SU-DHL-6 (cell line): ENCODE measurements around the gene PTPN21.

Experiments used
- H2AFZ ChIP-seq: fragments of 200-600 bp; sonication (generic); 2 replicates; pipeline ENCODE4 v1.6.1; 2014; ENCODE audit warnings: low read depth, mild to moderate bottlenecking, moderate library complexity, mixed read lengths, antibody characterized with exemption, low read length; ENCODE audit not compliant: severe bottlenecking
- H3F3A ChIP-seq: fragments of 200-600 bp; shearing (Covaris generic); 2 replicates; pipeline ENCODE4 v1.6.0; 2016; ENCODE audit warnings: antibody characterized with exemption, mild to moderate bottlenecking; ENCODE audit not compliant: insufficient read depth
- H3K27ac ChIP-seq: fragments of 200-600 bp; sonication (generic); 2 replicates; pipeline ENCODE4 v1.5.1; 2016; ENCODE audit warnings: low read depth, mild to moderate bottlenecking, low read length, moderate library complexity, mixed read lengths
- H3K27me3 ChIP-seq: fragments of 200-600 bp; sonication (generic), shearing (Covaris generic); 2 replicates; pipeline ENCODE4 v1.6.0; 2014; ENCODE audit warnings: mild to moderate bottlenecking, low read length
- H3K36me3 ChIP-seq: fragments of 200-600 bp; sonication (generic); 2 replicates; pipeline ENCODE4 v1.6.1; 2014; ENCODE audit warnings: mild to moderate bottlenecking, low read length, mixed read lengths
- H3K4me2 ChIP-seq: fragments of 300-600, 200-600 bp; shearing (Covaris generic), sonication (generic); 2 replicates; pipeline ENCODE4 v1.6.0; 2014; ENCODE audit warnings: low read length, low read depth, mild to moderate bottlenecking; ENCODE audit not compliant: poor library complexity, severe bottlenecking
- H3K4me3 ChIP-seq: fragments of 200-600 bp; sonication (generic); 2 replicates; pipeline ENCODE4 v1.5.1; 2014; ENCODE audit warnings: antibody characterized with exemption, low read length, mild to moderate bottlenecking, mixed read lengths; ENCODE audit not compliant: insufficient read depth, poor library complexity, severe bottlenecking
- H3K79me2 ChIP-seq: fragments of 200-600 bp; sonication (generic); 2 replicates; pipeline ENCODE4 v1.6.1; 2014; ENCODE audit warnings: mild to moderate bottlenecking, low read length, moderate library complexity; ENCODE audit not compliant: insufficient read depth
- H3K9ac ChIP-seq: fragments of 200-600 bp; sonication (generic); 2 replicates; pipeline ENCODE4 v1.7.0; 2014; ENCODE audit warnings: mild to moderate bottlenecking, low read length
- H3K9me2 ChIP-seq: fragments of 200-600 bp; sonication (generic); replicated peaks from 2 replicates; pipeline ENCODE4 v1.6.1; 2014; ENCODE audit warnings: low read length; ENCODE audit not compliant: insufficient read depth
- H3K9me3 ChIP-seq: fragments of 200-600 bp; sonication (generic); 2 replicates; pipeline ENCODE4 v1.6.1; 2014; ENCODE audit warnings: low read length, mixed read lengths; ENCODE audit not compliant: insufficient read depth
- H4K20me1 ChIP-seq: fragments of 200-600 bp; sonication (generic); 2 replicates; pipeline ENCODE4 v1.6.1; 2014; ENCODE audit warnings: low read depth, mild to moderate bottlenecking, antibody characterized with exemption, low read length, moderate library complexity, mixed read lengths
- EZH2phosphoT487 ChIP-seq: fragments of 200-600 bp; sonication (generic), shearing (Covaris generic); conservative IDR thresholded peaks from 2 replicates; pipeline ENCODE4 v1.6.1; 2018; ENCODE audit warnings: mild to moderate bottlenecking, antibody characterized with exemption, low read length, moderate library complexity, mixed read lengths
- TF ChIP-seq, protein P1 (sequence below): fragments of 200-600 bp; sonication (generic); IDR thresholded peaks from one replicate; pipeline ENCODE4 v1.5.1; 2017; ENCODE audit warnings: antibody characterized with exemption, mild to moderate bottlenecking, low read length, moderate library complexity; ENCODE audit not compliant: insufficient read depth, poor library complexity, severe bottlenecking

The PTPN21 gene

DNA sequence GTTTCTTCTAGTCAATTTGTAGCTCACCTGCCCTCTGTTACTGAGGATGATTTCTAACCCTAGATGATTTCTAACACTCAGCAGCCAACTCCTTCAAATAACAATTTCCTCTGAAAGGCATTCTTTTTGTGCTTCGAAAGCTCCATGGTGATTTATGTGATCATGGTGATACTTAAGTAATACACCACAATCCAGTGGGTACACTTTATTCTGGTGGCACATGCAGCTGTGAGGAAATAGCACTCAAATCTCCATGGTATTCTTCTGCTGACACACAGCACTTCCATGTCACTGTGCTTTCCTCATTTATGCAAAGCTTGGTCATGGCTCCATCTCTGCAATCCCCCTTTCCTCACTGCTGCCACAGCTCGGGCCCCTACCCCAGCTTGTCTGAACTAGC, 73.7 kb downstream of the PTPN21 start:
- H4K20me1 ChIP-seq = no peaks in the 10 kb centered on the region

DNA sequence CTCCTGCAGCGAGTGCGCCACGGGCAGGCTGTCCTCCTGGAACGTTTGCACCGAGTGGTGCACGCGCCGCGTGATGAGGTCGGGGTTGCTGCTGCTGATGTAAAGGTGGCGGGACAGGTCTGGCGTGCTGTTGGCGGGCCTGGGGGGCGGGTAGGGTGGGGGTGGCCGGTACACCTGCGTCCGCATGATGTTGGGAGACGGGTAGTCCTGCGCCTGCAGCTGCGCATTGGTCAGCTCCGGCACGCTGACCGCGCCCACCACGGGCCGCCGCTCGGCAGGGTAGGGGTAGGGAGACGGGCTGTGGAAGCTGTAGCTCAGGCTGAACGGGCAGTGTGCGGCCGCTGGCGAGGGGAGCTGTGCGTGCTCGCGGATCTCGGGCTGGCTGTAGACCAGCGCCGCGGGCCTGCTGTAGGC, 75.2 kb downstream of the PTPN21 start:
- Histone ChIP-seq H3K9me2 (no peaks in the 10 kb centered on the region), H3K36me3 (no peaks in the 10 kb centered on the region), H3K4me3 (no peak overlapping the region), H2AFZ (no peak overlapping the region), H3K27ac (no peak overlapping the region), H3K27me3 (no peaks in the 10 kb centered on the region), H4K20me1 (no peaks in the 10 kb centered on the region), H3K9me3 (no peaks in the 10 kb centered on the region), H3K79me2 (no peaks in the 10 kb centered on the region), H3F3A (no peaks in the 10 kb centered on the region), H3K4me2 (no peak overlapping the region), H3K9ac (no peak overlapping the region)
- TF ChIP-seq EZH2phosphoT487 = no peak
- TF ChIP-seq, protein P1, sequence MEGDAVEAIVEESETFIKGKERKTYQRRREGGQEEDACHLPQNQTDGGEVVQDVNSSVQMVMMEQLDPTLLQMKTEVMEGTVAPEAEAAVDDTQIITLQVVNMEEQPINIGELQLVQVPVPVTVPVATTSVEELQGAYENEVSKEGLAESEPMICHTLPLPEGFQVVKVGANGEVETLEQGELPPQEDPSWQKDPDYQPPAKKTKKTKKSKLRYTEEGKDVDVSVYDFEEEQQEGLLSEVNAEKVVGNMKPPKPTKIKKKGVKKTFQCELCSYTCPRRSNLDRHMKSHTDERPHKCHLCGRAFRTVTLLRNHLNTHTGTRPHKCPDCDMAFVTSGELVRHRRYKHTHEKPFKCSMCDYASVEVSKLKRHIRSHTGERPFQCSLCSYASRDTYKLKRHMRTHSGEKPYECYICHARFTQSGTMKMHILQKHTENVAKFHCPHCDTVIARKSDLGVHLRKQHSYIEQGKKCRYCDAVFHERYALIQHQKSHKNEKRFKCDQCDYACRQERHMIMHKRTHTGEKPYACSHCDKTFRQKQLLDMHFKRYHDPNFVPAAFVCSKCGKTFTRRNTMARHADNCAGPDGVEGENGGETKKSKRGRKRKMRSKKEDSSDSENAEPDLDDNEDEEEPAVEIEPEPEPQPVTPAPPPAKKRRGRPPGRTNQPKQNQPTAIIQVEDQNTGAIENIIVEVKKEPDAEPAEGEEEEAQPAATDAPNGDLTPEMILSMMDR = no peak

More for the DNA sequence above, 73.7 kb downstream of the PTPN21 start:
- Histone ChIP-seq H2AFZ (no peak overlapping the region), H3K9me2 (no peaks in the 10 kb centered on the region), H3K9ac (no peak overlapping the region), H3K79me2 (no peaks in the 10 kb centered on the region), H3K4me2 (no peak overlapping the region), H3K27me3 (no peaks in the 10 kb centered on the region), H3K27ac (no peak overlapping the region), H3K9me3 (no peaks in the 10 kb centered on the region), H3K36me3 (no peaks in the 10 kb centered on the region), H3K4me3 (no peak overlapping the region), H3F3A (no peaks in the 10 kb centered on the region)
- no peak for TF ChIP-seq EZH2phosphoT487
- TF ChIP-seq, protein P1 = no peak

DNA sequence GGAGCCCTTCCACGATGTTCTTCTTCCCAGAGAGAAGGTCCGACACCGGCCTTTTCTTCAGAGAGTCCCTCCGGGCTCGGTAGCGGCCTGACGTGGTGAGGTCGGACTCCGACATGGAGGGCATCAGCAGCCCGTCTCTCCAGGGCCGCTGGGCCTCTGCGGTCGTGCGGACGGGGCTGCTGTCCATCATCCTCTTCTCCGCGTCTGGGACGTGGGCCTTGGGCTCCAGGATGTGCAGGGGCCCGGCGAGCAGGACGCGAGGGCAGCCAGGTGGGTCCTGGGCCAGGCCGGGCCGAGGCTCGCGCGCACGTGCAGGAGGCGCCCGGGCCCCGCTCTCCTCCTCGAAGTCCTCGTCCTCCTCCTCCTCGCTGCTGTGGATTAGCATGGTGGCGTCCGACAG, 75.9 kb downstream of the PTPN21 start:
- H3K9me3 ChIP-seq = no peaks in the 10 kb centered on the region
- no peak overlapping the region for H3K27ac ChIP-seq
- H3K79me2 ChIP-seq = no peaks in the 10 kb centered on the region
- H3K4me3 ChIP-seq = no peak overlapping the region
- H4K20me1 ChIP-seq = no peaks in the 10 kb centered on the region
- no peak for TF ChIP-seq EZH2phosphoT487
- TF ChIP-seq, protein P1 = no peak
- H2AFZ ChIP-seq = no peak overlapping the region
- H3K36me3 ChIP-seq = no peaks in the 10 kb centered on the region
- no peaks in the 10 kb centered on the region for H3K27me3 ChIP-seq
- no peak overlapping the region for H3K9ac ChIP-seq
- H3F3A ChIP-seq = no peaks in the 10 kb centered on the region
- no peak overlapping the region for H3K4me2 ChIP-seq
- H3K9me2 ChIP-seq = no peaks in the 10 kb centered on the region
